Progenitor cell of endocrine pancreas (in vitro differentiated cells): ENCODE results near the gene PRKCE. TPM values are rescaled to one million over a fixed set of nuclear protein-coding genes. Genes with fewer than 3 reads are reported as not detected.

Experiments
- DNase-seq: peaks from one replicate; pipeline ENCODE4 v3.0.0; 2021; ENCODE audit warnings: low spot score; ENCODE audit not compliant: unreplicated experiment
- H3K27ac Mint-ChIP-seq: 2 replicates; pipeline ENCODE4 v1.8.0; 2021; ENCODE audit warnings: mild to moderate bottlenecking, moderate library complexity, mixed read lengths
- H3K27me3 Mint-ChIP-seq: 2 replicates; pipeline ENCODE4 v1.8.0; 2021; ENCODE audit warnings: mixed read lengths
- H3K36me3 Mint-ChIP-seq: 2 replicates; pipeline ENCODE4 v1.8.0; 2022; ENCODE audit warnings: mixed read lengths; ENCODE audit not compliant: insufficient read depth
- H3K4me1 Mint-ChIP-seq: 2 replicates; pipeline ENCODE4 v1.8.0; 2021; ENCODE audit warnings: low read depth, mixed read lengths
- H3K4me3 Mint-ChIP-seq: 2 replicates; pipeline ENCODE4 v1.8.0; 2021; ENCODE audit warnings: low read depth, mild to moderate bottlenecking, moderate library complexity, mixed read lengths
- H3K9me3 Mint-ChIP-seq: 2 replicates; pipeline ENCODE4 v1.8.0; 2021; ENCODE audit warnings: low read depth, mixed read lengths
- total RNA-seq: library from RNA; stranded (reverse); gene quantifications from 2 replicates; pipeline ENCODE4 v1.2.1, GENCODE V29; 2021
- TF ChIP-seq, protein P1 (sequence below): fragments of 200-600 bp; sonication (generic); IDR thresholded peaks from one replicate; pipeline ENCODE4 v1.5.0; 2021; ENCODE audit warnings: antibody characterized with exemption, mild to moderate bottlenecking; ENCODE audit not compliant: unreplicated experiment

The PRKCE gene
- total RNA-seq, 1 donor from 2014 or later, result 4.2 TPM

DNA sequence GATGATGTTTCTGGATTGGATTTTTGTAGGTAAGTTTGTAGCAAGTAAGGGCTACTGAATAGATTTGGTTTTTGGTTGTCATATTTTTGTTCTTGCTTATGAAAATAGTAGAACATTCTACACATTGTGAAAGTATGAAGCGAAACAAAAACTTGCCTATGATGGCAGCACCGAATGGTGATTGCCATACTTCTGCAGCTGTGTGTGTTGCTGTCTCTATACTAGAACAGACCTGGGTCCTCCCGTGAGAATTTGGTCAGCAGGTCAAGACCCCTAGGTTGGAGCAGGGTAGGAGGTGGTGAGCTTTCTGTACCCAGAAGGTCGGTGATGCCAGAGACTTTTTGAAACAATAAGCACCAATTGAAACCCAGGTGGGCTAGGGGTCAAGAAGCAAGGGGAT is 322.6 kb downstream of the PRKCE start:
- DNase-seq, result no peak
- H3K27me3 Mint-ChIP-seq, result no peaks in the 10 kb centered on the region
- no peak overlapping the region for H3K27ac Mint-ChIP-seq
- no peaks in the 10 kb centered on the region for H3K36me3 Mint-ChIP-seq
- no peaks in the 10 kb centered on the region for H3K4me1 Mint-ChIP-seq
- H3K9me3 Mint-ChIP-seq, result no peaks in the 10 kb centered on the region
- H3K4me3 Mint-ChIP-seq, result no peak overlapping the region
- TF ChIP-seq, protein P1, sequence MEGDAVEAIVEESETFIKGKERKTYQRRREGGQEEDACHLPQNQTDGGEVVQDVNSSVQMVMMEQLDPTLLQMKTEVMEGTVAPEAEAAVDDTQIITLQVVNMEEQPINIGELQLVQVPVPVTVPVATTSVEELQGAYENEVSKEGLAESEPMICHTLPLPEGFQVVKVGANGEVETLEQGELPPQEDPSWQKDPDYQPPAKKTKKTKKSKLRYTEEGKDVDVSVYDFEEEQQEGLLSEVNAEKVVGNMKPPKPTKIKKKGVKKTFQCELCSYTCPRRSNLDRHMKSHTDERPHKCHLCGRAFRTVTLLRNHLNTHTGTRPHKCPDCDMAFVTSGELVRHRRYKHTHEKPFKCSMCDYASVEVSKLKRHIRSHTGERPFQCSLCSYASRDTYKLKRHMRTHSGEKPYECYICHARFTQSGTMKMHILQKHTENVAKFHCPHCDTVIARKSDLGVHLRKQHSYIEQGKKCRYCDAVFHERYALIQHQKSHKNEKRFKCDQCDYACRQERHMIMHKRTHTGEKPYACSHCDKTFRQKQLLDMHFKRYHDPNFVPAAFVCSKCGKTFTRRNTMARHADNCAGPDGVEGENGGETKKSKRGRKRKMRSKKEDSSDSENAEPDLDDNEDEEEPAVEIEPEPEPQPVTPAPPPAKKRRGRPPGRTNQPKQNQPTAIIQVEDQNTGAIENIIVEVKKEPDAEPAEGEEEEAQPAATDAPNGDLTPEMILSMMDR, result no peak

DNA sequence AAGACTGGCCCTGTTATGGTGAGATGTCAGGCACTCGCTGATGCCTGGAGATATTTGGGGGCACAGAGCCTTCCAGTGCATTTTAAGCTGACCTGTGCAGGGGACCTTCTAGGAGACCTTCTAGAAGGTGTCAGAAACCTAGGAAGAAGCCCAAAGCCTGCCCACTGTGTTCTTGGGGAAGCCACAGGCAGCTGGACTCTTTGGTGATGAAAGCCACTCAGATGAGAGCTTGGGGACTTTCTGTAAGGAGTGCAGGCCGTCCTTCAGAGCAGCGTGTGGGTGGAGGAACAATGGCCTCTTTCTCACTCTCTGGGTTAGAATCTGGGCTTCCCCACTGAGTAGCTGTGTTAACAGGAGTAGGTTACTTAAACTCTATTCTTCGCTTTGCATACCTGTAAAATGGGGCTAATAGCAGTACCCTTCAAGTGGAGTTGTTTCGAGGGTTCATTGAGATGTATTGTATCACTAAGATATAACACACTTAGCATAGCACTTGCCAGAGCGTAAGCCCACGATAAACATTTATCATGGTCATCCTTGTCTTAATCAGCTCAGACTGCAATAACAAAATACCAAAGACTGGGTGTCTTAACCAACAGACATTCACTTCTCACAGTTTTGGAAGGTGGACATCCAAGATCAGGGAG is 323.4 kb downstream of the PRKCE start:
- TF ChIP-seq, protein P1, result no peak
- H3K27ac Mint-ChIP-seq, result no peak overlapping the region
- no peaks in the 10 kb centered on the region for H3K4me1 Mint-ChIP-seq
- H3K4me3 Mint-ChIP-seq, result no peak overlapping the region
- DNase-seq, result no peak
- peaks cover 3% of the 10 kb centered on the region for H3K27me3 Mint-ChIP-seq
- H3K9me3 Mint-ChIP-seq, result no peaks in the 10 kb centered on the region
- no peaks in the 10 kb centered on the region for H3K36me3 Mint-ChIP-seq

DNA sequence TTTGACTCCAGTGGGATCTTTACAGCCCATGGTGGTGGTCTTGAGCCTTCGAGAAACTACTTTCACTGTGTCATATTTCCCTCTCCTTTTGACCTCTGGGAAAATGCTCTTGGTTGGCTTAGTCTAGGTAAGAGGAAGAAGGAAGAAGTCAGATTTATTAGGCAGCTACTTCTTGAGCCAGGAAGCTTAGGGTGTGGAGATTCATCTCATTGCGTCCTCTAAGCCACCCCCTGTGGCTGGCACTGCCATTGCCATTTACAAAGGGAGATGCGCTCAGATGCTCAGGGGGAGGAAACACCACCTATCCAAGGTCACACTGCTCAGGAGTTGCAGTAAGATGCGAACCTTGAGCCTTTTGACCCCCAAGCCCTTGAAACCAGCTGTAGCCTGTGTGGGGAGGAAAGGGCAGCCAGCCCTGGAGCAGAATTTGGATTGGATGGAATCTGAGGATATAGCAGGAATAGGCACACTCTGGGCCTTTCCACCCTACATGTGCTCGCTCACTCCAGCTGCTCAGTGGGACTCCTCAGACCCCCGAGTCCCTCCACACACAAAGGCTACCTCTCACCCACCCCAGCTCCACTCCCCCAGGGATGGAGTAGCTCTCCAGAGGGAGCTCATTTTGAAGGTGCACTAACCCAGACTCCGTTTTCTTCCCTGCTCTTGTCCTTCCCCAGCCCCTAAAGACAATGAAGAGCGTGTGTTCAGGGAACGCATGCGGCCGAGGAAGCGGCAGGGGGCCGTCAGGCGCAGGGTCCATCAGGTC is 324.5 kb downstream of the PRKCE start:
- DNase-seq, result no peak
- H3K27ac Mint-ChIP-seq, result no peak overlapping the region

DNA sequence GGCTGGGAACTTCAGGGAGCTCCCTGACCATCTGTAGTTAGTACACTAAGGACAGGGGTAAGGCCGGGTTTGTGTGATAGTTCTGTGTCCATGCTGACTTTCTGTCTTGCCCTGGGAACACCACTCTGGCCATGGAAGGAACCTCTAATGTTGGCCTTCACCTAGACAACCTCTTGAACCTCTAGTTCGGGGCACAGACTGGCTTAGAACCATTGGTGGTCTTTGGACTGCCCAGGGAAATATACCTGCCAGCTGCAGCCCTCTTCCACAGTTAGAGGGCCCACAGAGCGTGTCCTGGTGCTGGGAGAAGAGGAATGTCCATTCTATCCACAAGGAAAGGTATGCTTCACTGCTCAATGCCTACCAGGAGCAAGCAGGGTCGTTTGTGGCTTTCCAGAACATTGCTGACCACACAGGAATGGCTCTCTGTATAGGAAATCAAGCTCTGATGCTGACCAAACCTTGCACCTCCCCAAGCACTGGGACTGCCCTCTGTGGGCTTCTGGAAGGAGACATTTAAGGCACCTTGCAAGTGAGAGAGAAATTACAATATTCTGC is 326.9 kb downstream of the PRKCE start:
- Mint-ChIP-seq H3K4me1 (no peaks in the 10 kb centered on the region), H3K36me3 (no peaks in the 10 kb centered on the region), H3K27ac (no peak overlapping the region), H3K9me3 (no peaks in the 10 kb centered on the region), H3K27me3 (peaks cover 17% of the 10 kb centered on the region), H3K4me3 (no peak overlapping the region)
- TF ChIP-seq, protein P1, result no peak
- DNase-seq, result no peak

More for the DNA sequence above, 324.5 kb downstream of the PRKCE start:
- Mint-ChIP-seq H3K4me1 (no peaks in the 10 kb centered on the region), H3K4me3 (no peak overlapping the region), H3K36me3 (no peaks in the 10 kb centered on the region), H3K9me3 (no peaks in the 10 kb centered on the region), H3K27me3 (peaks cover 4% of the 10 kb centered on the region)
- TF ChIP-seq, protein P1, result no peak

DNA sequence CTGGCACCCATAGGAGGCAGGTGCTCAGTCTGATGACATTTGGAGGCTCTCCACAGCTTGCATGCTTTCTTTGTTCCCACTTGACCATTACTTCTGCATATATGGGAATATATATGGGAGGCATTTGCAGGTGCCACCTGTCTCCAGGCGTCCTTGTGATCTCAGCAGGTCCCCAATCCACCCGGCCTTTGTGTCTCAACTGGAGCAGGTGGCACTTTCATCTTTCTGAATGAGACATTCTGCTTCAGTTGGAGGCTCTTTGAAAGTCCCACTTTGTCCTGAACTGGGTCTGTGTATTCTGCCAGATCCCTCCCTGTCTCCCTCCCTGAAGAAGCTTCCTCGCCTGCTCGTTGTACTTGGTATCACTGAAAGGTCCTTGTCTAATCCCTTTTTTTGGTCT is 327.6 kb downstream of the PRKCE start:
- peaks cover 17% of the 10 kb centered on the region for H3K27me3 Mint-ChIP-seq
- H3K9me3 Mint-ChIP-seq, result no peaks in the 10 kb centered on the region
- TF ChIP-seq, protein P1, result no peak
- H3K36me3 Mint-ChIP-seq, result no peaks in the 10 kb centered on the region
- H3K27ac Mint-ChIP-seq, result no peak overlapping the region
- H3K4me1 Mint-ChIP-seq, result no peaks in the 10 kb centered on the region
- H3K4me3 Mint-ChIP-seq, result no peak overlapping the region
- DNase-seq, result no peak
